Kasumi-1 (cell line): ENCODE measurements around the gene GOLIM4.
"Not testable (repeated sequence)": the region's sequence is repeated elsewhere in the genome, so short reads cannot be mapped to it uniquely, and the experiment has no call there.

Experiments used
- DNase-seq, 2 experiments: peaks; one replicate each; lab custom pipeline; 2025; lab: John Stamatoyannopoulos, UW

GOLIM4 gene

GRCh38 chr3:168095611-168096209 lies at the start of gene GOLIM4:
GOLIM4 (minus strand) TSS chr3:168095924; CDS start chr3:168095285, 639 bp downstream.
- DNase-seq: peak; percentile 93 to 95

- peak in 1 of 2 experiments; percentile 47 for DNase-seq
Measured at GRCh38 chr3:168141405-168141998, 45.8 kb upstream of the GOLIM4 start.

GRCh38 chr3:168139947-168140346 lies 44.2 kb upstream of the GOLIM4 start:
- DNase-seq: no peak

GRCh38 chr3:168138421-168138820 lies 42.7 kb upstream of the GOLIM4 start:
- DNase-seq: no peak

GRCh38 chr3:168134931-168135330 lies 39.2 kb upstream of the GOLIM4 start:
- DNase-seq: no peak

GRCh38 chr3:168130250-168130649 lies 34.5 kb upstream of the GOLIM4 start:
- DNase-seq: not testable (repeated sequence)

- DNase-seq: not testable (repeated sequence)
Measured at GRCh38 chr3:168128463-168128862, 32.7 kb upstream of the GOLIM4 start.

GRCh38 chr3:168127466-168127865 lies 31.7 kb upstream of the GOLIM4 start:
- DNase-seq: no peak

- DNase-seq: no peak
Measured at GRCh38 chr3:168124791-168125190, 29.1 kb upstream of the GOLIM4 start.

- no peak for DNase-seq
Measured at GRCh38 chr3:168124291-168124690, 28.6 kb upstream of the GOLIM4 start.

GRCh38 chr3:168123201-168124176 lies 27.8 kb upstream of the GOLIM4 start:
- no peak for DNase-seq

GRCh38 chr3:168121184-168122017 lies 25.7 kb upstream of the GOLIM4 start:
- peak in 1 of 2 experiments; percentile 32 for DNase-seq

GRCh38 chr3:168117853-168118313 lies 22.2 kb upstream of the GOLIM4 start:
- no peak for DNase-seq

- DNase-seq: no peak
Measured at GRCh38 chr3:168117059-168117458, 21.3 kb upstream of the GOLIM4 start.

GRCh38 chr3:168116279-168116678 lies 20.6 kb upstream of the GOLIM4 start:
- DNase-seq: no peak

GRCh38 chr3:168113848-168114247 lies 18.1 kb upstream of the GOLIM4 start:
- DNase-seq: no peak

- no peak for DNase-seq
Measured at GRCh38 chr3:168112894-168113293, 17.2 kb upstream of the GOLIM4 start.

- no peak for DNase-seq
Measured at GRCh38 chr3:168104361-168104760, 8.6 kb upstream of the GOLIM4 start.

GRCh38 chr3:168102735-168103410 lies 7.1 kb upstream of the GOLIM4 start:
- no peak for DNase-seq

- DNase-seq: no peak
Measured at GRCh38 chr3:168100777-168101492, 5.2 kb upstream of the GOLIM4 start.
